SH-SY5Y (cell line): ENCODE data around the gene VTI1A.

Source experiments
- GATA2 ChIP-seq: IDR thresholded peaks from 2 replicates; pipeline ENCODE4 v1.6.1; 2011; ENCODE audit warnings: mild to moderate bottlenecking, low read depth, low read length
- GATA3 ChIP-seq: IDR thresholded peaks from 2 replicates; pipeline ENCODE4 v1.6.1; 2011; ENCODE audit warnings: low read depth, mild to moderate bottlenecking, low read length, moderate library complexity

VTI1A gene

DNA sequence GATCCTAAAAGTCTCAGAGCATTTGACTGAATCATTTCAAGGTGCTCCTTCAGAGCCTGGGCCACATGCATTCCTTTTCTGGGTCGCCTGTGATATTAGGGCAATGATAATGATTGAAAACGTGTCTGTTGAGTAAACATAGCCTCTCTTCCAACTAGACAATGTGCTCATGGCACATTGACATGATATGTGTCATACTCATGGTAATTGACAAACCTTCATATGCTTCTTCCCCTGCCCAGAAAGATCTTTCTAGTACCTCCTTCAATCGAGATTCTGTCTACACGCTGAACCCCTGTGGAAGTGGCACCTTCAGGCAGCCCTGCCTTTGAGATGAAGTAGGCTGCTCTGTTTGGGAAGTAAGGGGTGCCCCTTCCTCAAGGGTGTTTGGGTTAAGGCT is 404.2 kb downstream of the VTI1A start:
- TF ChIP-seq GATA3 (no peak), GATA2 (no peak)

DNA sequence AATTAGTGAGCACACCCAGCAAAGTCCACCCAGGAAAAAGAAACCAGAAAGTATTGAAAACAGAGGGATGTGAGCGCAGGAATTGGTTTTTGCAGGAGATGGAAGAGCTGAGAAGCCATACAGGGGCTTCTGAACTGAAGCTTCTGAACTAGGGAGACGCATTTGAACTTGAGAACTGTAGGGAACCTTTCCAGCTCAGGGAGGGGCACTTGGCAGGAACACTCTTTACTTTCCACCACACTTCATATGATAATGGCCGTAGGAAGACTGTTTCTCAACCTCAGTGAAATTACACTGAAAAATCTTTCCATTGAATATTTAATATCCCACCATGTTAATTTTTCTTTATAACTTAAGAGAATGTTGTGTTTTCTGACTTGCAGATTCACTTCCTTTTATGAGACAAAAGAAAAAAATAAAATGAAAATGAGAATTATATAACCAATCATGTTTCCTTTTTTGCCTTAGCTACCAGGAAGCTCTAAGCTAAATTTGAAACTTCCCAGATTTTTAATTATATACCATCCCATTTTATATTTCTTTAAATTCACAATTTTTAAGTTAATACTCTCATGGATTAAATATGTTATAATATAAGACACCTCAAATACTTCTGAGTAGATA is 404.7 kb downstream of the VTI1A start:
- TF ChIP-seq GATA3 (no peak), GATA2 (no peak)

DNA sequence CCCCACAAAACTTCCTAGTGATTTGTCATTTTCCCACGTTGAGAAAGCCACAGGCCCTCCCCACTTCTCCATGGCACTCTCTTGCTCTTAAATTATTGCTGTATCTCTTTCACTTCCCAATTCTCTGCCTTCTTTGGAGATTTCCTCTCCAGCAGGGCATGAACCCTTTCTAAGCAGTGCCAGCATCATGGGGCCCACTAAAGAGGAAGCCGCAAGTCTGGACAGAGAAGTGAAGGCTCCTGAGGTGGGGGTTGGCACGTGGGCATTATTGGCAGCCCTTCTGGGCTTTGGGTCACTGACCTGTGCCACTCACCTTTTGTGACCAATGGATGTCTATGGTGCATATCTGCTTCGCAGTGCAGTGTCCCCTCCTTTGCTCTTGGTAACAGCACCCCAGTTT is 405.3 kb downstream of the VTI1A start:
- TF ChIP-seq GATA2 (no peak), GATA3 (no peak)

DNA sequence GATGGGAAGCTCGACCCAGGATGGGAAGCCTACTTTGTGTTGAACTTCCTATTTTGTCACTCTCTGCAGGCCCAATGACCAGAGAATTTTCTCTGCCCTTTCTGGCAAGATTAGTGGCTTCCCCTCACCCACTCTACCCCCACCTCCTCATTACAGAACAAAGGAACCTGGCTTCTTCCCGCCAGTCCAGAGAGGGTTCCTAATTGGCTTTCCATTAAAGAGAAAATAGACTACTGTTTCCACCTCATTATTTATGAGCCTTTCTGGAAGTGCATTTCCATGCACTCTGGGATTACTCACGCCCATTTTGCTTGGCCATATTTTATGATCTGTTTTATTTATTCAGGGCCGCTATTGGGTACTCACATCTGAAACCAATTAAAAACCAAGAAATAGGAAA is 408.1 kb downstream of the VTI1A start:
- TF ChIP-seq GATA3 (no peak), GATA2 (no peak)

DNA sequence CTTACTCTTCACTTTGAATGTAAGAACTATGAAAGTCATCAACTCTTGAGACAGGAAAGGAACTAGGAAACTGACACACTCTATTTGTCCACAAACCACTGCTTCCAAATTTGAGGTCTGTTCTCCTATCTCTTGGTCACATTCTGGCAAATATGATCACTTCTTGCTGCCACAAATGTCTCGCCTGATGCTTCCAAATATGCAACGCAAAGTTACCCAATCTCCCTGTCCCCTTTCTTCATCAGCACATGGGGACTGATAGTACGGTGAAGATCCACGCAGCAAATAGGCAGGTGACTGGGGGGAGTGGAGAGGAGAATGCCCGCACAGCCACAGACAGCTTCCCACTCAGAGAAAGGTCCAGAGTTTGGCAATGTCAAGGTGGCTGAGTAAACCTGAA is 410.5 kb downstream of the VTI1A start:
- no peak for TF ChIP-seq GATA3
- TF ChIP-seq GATA2, result no peak

DNA sequence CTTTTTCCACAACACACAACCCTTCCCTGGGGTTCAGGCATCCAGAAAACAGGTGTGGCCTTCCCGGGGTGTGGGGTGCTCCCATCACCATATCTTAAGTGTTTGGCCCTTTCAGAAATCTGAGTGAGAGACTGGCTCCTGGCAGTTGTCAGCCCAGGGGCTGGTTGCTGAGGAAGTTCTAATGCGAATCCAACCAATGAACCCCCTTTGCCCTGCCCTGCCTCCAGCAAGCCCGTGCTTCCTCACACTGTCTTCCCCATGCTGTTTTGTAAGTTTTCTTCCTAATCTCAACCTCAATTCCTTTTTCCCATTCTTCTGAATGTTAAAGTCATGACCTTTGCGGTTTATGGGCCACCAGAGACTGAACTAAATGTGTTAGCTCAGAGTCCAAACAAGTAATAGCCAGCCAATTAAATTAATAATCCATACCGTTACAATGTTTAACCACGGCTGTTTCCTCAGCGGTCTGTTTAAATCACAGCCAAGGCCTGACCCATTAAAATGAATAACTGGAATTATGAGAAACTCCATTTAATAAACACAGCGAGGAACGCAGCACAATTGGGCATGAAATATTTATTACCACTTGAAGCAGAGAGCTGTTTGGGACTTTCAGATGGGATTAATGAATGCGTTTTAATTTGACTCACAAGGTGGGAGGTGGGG is 412.1 kb downstream of the VTI1A start:
- TF ChIP-seq GATA2 (no peak), GATA3 (no peak)

DNA sequence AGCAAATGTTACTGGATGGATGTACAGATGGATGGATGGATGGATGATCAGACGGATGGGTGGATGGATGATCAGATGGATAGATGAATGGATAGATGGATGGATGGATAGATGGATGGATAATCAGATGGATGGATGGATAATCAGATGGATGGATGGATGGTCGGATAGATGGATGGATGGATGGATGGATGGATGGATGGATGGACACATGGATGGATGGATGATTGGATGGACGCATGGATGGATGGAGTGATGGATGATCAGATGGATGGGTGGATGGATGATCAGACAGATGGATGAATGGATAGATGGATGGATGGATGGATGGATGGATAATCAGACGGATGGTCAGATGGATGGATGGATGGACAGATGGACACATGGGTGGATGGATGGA is 412.8 kb downstream of the VTI1A start:
- TF ChIP-seq GATA3 (no peak), GATA2 (no peak)
